Stomach (tissue), 9 donors: Measurements from ENCODE around the gene OCRL. TPM values are rescaled to one million over a fixed set of nuclear protein-coding genes. Genes with fewer than 3 reads are reported as not detected.

Source experiments
- DNase-seq, 2 donors: peaks; one replicate each; pipeline versions ENCODE4 v3.0.0 to v3.0.0-alpha.2; 2013 to 2019
- H3K27ac ChIP-seq, 5 donors: fragments of 200-600 bp in 4 of 5; sonication (generic) in 4 of 5; one replicate each; pipeline ENCODE4 v1.5.1; 2013 to 2019; ENCODE audit warnings: mild to moderate bottlenecking in 1 of 5, moderate library complexity in 1 of 5
- H3K27me3 ChIP-seq, 3 donors: fragments of 200-600 bp; sonication (generic); one replicate each; pipeline ENCODE4 v1.5.1; 2017 to 2019; ENCODE audit warnings: mixed run types in 1 of 3
- H3K36me3 ChIP-seq, 4 donors: fragments of 200-600 bp; sonication (generic); 1 replicate in 3 of 4; 2 replicates in 1 of 4; pipeline ENCODE4 v1.5.1; 2016 to 2019
- H3K4me1 ChIP-seq, 4 donors: fragments of 200-600 bp; sonication (generic); one replicate each; pipeline ENCODE4 v1.5.1; 2016 to 2019
- H3K4me3 ChIP-seq, 4 donors: fragments of 200-600 bp; sonication (generic) in 3 of 4; one replicate each; pipeline ENCODE4 v1.5.1; 2016 to 2019; ENCODE audit warnings: mild to moderate bottlenecking in 1 of 4
- H3K9me3 ChIP-seq, 4 donors: fragments of 200-600 bp; sonication (generic); one replicate each; pipeline ENCODE4 v1.5.1; 2016 to 2019
- CTCF ChIP-seq, 7 experiments: fragments of 450-650 bp in 4 of 7; fragments of 200-600 bp in 3 of 7; sonication (generic) in 3 of 7; IDR thresholded peaks; one replicate each; pipeline ENCODE4 v1.5.1; 2016 to 2019; ENCODE audit warnings: antibody characterized with exemption in 7 of 7, control low read depth in 2 of 7, mild to moderate bottlenecking in 1 of 7
- EP300 ChIP-seq: sonication (generic); formaldehyde crosslinking; IDR thresholded peaks from one replicate; pipeline ENCODE4 v1.6.1; 2017; ENCODE audit warnings: antibody characterized with exemption
- POLR2A ChIP-seq, 4 donors: fragments of 450-650 bp; IDR thresholded peaks; one replicate each; pipeline ENCODE4 v1.6.1; 2016; ENCODE audit warnings: antibody characterized with exemption in 4 of 4, control low read depth in 2 of 4, mild to moderate bottlenecking in 1 of 4, moderate library complexity in 1 of 4
- POLR2AphosphoS5 ChIP-seq, 3 donors: sonication (generic); formaldehyde crosslinking; IDR thresholded peaks; one replicate each; pipeline ENCODE4 v1.6.1; 2016; ENCODE audit warnings: antibody characterized with exemption in 3 of 3
- WGBS, 5 donors: extraction: QIAGEN DNeasy Blood & Tissue Kit in 3 of 5; methylation state at CpG; one replicate each; pipeline versions ENCODE4 v1.1.5 to v1.1.7; 2013 to 2018; 5-methylcytosine and 5-hydroxymethylcytosine counted together
- intact Hi-C: fragments of 100-400 bp; cut with DNase I; formaldehyde crosslinking; loops from one replicate; pipeline ENCODE4 v1.15.1; 2023; ENCODE audit warnings: low total_unique reads
- polyA plus RNA-seq, 3 donors: library from polyadenylated mRNA; stranded (reverse); fragments of 200-250 nt; gene quantifications; one replicate each; pipeline ENCODE4 v1.2.3, GENCODE V29; 2013
- total RNA-seq, 5 donors: library from RNA; depleted of rRNA; stranded (reverse); fragments of >200 nt; gene quantifications; one replicate each; pipeline versions ENCODE4 v1.1.0 to v1.2.3, GENCODE V29; 2014 to 2016
- donor health status: healthy with polysubstance abuse.
- donor health status: Bipolar disorder and iron deficiency.
- donor health status: healthy.

The OCRL gene
- total and polyA plus RNA-seq, 8 donors = 7.9 to 36.2 (median 17.9) TPM

GRCh38 chrX:129613596-129613995 is 73.5 kb downstream of the OCRL start:
- TF ChIP-seq EP300 = no peak
- no peak for TF ChIP-seq POLR2A (IDR thresholded peaks at IDR 0.05)
- no peak for TF ChIP-seq CTCF (IDR thresholded peaks at IDR 0.05)
- TF ChIP-seq POLR2AphosphoS5 (IDR thresholded peaks at IDR 0.05) = no peak
- H3K27me3 ChIP-seq = no peaks in the 10 kb centered on the region
- no peak for DNase-seq
- H3K9me3 ChIP-seq = no peaks in the 10 kb centered on the region
- no peak overlapping the region for H3K4me3 ChIP-seq
- no peak overlapping the region for H3K27ac ChIP-seq
- no peaks in the 10 kb centered on the region for H3K36me3 ChIP-seq
- no peaks in the 10 kb centered on the region for H3K4me1 ChIP-seq
- intact Hi-C loops = no loop called here

GRCh38 chrX:129614481-129615255 is 74.6 kb downstream of the OCRL start:
- H3K4me1 ChIP-seq = no peaks in the 10 kb centered on the region
- H3K9me3 ChIP-seq = no peaks in the 10 kb centered on the region
- 60 to 91% (median 80%) methylated on average over 2 to 5 of the region's 5 CpGs for WGBS, 5 donors
- H3K36me3 ChIP-seq = no peaks in the 10 kb centered on the region
- H3K27ac ChIP-seq = no peak overlapping the region
- no peaks in the 10 kb centered on the region for H3K27me3 ChIP-seq
- TF ChIP-seq POLR2AphosphoS5 (IDR thresholded peaks at IDR 0.05) (no peak), CTCF (IDR thresholded peaks at IDR 0.05) (no peak), EP300 (no peak)
- no peak for DNase-seq
- no peak overlapping the region for H3K4me3 ChIP-seq
- intact Hi-C loops = no loop called here

GRCh38 chrX:129617420-129617819 is 77.4 kb downstream of the OCRL start:
- 61 to 83% (median 73%) methylated on average over 6 of the region's 6 CpGs for WGBS, 5 donors

GRCh38 chrX:129618997-129619396 is 78.9 kb downstream of the OCRL start:
- WGBS, 5 donors = 31 to 76% (median 46%) methylated on average over 4 of the region's 4 CpGs
- no peak for TF ChIP-seq POLR2A (IDR thresholded peaks at IDR 0.05)
- TF ChIP-seq CTCF (IDR thresholded peaks at IDR 0.05) = no peak
- no peak for TF ChIP-seq POLR2AphosphoS5 (IDR thresholded peaks at IDR 0.05)
- TF ChIP-seq EP300 = no peak
- DNase-seq = peak in 1 of 2 donors; percentile 45
- intact Hi-C loops = no loop called here
- no peaks in the 10 kb centered on the region for H3K4me1 ChIP-seq
- H3K9me3 ChIP-seq = no peaks in the 10 kb centered on the region
- H3K27ac ChIP-seq = no peak overlapping the region
- H3K36me3 ChIP-seq = no peaks in the 10 kb centered on the region
- no peaks in the 10 kb centered on the region for H3K27me3 ChIP-seq
- no peak overlapping the region for H3K4me3 ChIP-seq

More at GRCh38 chrX:129617420-129617819, 77.4 kb downstream of the OCRL start:
- Histone ChIP-seq H3K36me3 (no peaks in the 10 kb centered on the region), H3K4me3 (no peak overlapping the region), H3K4me1 (no peaks in the 10 kb centered on the region), H3K9me3 (no peaks in the 10 kb centered on the region), H3K27me3 (no peaks in the 10 kb centered on the region), H3K27ac (no peak overlapping the region)
- no peak for TF ChIP-seq POLR2A (IDR thresholded peaks at IDR 0.05)
- no peak for TF ChIP-seq CTCF (IDR thresholded peaks at IDR 0.05)
- TF ChIP-seq EP300 = no peak
- TF ChIP-seq POLR2AphosphoS5 (IDR thresholded peaks at IDR 0.05) = no peak
- intact Hi-C loops = no loop called here
- no peak for DNase-seq
